H9 (cell line): Measurements from ENCODE around the gene BMPR2. TPM values are rescaled to one million over a fixed set of nuclear protein-coding genes. Genes with fewer than 3 reads are reported as not detected.

Experiments
- DNase-seq: peaks from one replicate; pipeline ENCODE4 v3.0.0-alpha.2; 2017
- H2AFZ ChIP-seq: one replicate; pipeline ENCODE4 v1.6.1; 2013; ENCODE audit warnings: mild to moderate bottlenecking, low read length, control low read depth, moderate library complexity
- H2AK5ac ChIP-seq: 2 replicates; pipeline ENCODE4 v1.6.1; 2013; ENCODE audit warnings: low read length, control low read depth, mixed read lengths; ENCODE audit not compliant: insufficient read length
- H2BK120ac ChIP-seq: one replicate; pipeline ENCODE4 v1.6.1; 2013; ENCODE audit warnings: low read depth, mild to moderate bottlenecking, low read length, control low read depth, inconsistent platforms; ENCODE audit not compliant: poor library complexity, severe bottlenecking
- H2BK12ac ChIP-seq: 2 replicates; pipeline ENCODE4 v1.6.1; 2013; ENCODE audit warnings: low read length, control low read depth, mixed read lengths, low read depth; ENCODE audit not compliant: insufficient read length
- H2BK15ac ChIP-seq: 2 replicates; pipeline ENCODE4 v1.6.1; 2013; ENCODE audit warnings: low read depth, low read length, control low read depth
- H2BK20ac ChIP-seq: one replicate; pipeline ENCODE4 v1.6.1; 2013; ENCODE audit warnings: low read depth, mild to moderate bottlenecking, low read length, control low read depth, inconsistent platforms; ENCODE audit not compliant: poor library complexity, severe bottlenecking
- H2BK5ac ChIP-seq: 2 replicates; pipeline ENCODE4 v1.6.1; 2013; ENCODE audit warnings: low read length, control low read depth, mixed read lengths; ENCODE audit not compliant: insufficient read length
- H3K14ac ChIP-seq: 2 replicates; pipeline ENCODE4 v1.6.1; 2013; ENCODE audit warnings: low read length, control low read depth; ENCODE audit not compliant: insufficient read depth
- H3K18ac ChIP-seq: 2 replicates; pipeline ENCODE4 v1.6.1; 2013; ENCODE audit warnings: low read depth, mild to moderate bottlenecking, mixed read lengths, low read length, control low read depth; ENCODE audit not compliant: insufficient read length
- H3K23ac ChIP-seq: 2 replicates; pipeline ENCODE4 v1.6.1; 2013; ENCODE audit warnings: low read length, control low read depth, mixed read lengths, low read depth; ENCODE audit not compliant: insufficient read length
- H3K23me2 ChIP-seq: 2 replicates; pipeline ENCODE4 v1.6.1; 2013; ENCODE audit warnings: low read depth, mild to moderate bottlenecking, mixed read lengths, low read length, control low read depth; ENCODE audit not compliant: insufficient read length, poor library complexity, severe bottlenecking
- H3K27ac ChIP-seq: 2 replicates; pipeline ENCODE4 v1.5.1; 2013; ENCODE audit warnings: low read length, control low read depth, mixed read lengths, low read depth; ENCODE audit not compliant: insufficient read length
- H3K27me3 ChIP-seq: 2 replicates; pipeline ENCODE4 v1.6.1; 2013; ENCODE audit warnings: low read length, control low read depth, inconsistent platforms; ENCODE audit not compliant: insufficient read depth
- H3K4ac ChIP-seq: 2 replicates; pipeline ENCODE4 v1.6.1; 2013; ENCODE audit warnings: low read depth, mild to moderate bottlenecking, control low read depth, inconsistent platforms, low read length, moderate library complexity
- H3K4me1 ChIP-seq: 2 replicates; pipeline ENCODE4 v1.6.1; 2013; ENCODE audit warnings: low read length, control low read depth, inconsistent platforms; ENCODE audit not compliant: insufficient read depth
- H3K4me2 ChIP-seq: 2 replicates; pipeline ENCODE4 v1.6.1; 2013; ENCODE audit warnings: low read length, control low read depth, mixed read lengths; ENCODE audit not compliant: insufficient read length, insufficient read depth
- H3K56ac ChIP-seq: 2 replicates; pipeline ENCODE4 v1.6.1; 2013; ENCODE audit warnings: low read depth, mild to moderate bottlenecking, mixed read lengths, low read length, control low read depth; ENCODE audit not compliant: insufficient read length
- H3K79me1 ChIP-seq: 2 replicates; pipeline ENCODE4 v1.6.1; 2013; ENCODE audit warnings: low read depth, mild to moderate bottlenecking, moderate library complexity, low read length, control low read depth, inconsistent platforms; ENCODE audit not compliant: insufficient read depth, poor library complexity, severe bottlenecking
- H3K79me2 ChIP-seq: 2 replicates; pipeline ENCODE4 v1.6.1; 2013; ENCODE audit warnings: low read length, control low read depth, inconsistent platforms; ENCODE audit not compliant: insufficient read depth
- H3K9ac ChIP-seq: 2 replicates; pipeline ENCODE4 v1.6.1; 2013; ENCODE audit warnings: low read length, control low read depth, mixed read lengths; ENCODE audit not compliant: insufficient read length; ENCODE audit errors: extremely low read depth
- H3K9me3 ChIP-seq: one replicate; pipeline ENCODE4 v1.6.1; 2013; ENCODE audit warnings: low read depth, low read length, inconsistent platforms; ENCODE audit not compliant: control insufficient read depth
- H3T11ph ChIP-seq: one replicate; pipeline ENCODE4 v1.6.1; 2013; ENCODE audit warnings: mild to moderate bottlenecking, low read length, control low read depth, inconsistent platforms
- H4K20me1 ChIP-seq: one replicate; pipeline ENCODE4 v1.6.1; 2013; ENCODE audit not compliant: control insufficient read depth, insufficient read length, insufficient read depth
- H4K5ac ChIP-seq: 2 replicates; pipeline ENCODE4 v1.6.1; 2013; ENCODE audit warnings: low read depth, mild to moderate bottlenecking, mixed read lengths, low read length, control low read depth; ENCODE audit not compliant: insufficient read length
- H4K8ac ChIP-seq: replicated peaks from 2 replicates; pipeline ENCODE4 v1.6.1; 2013; ENCODE audit warnings: low read length, control low read depth, mixed read lengths, low read depth; ENCODE audit not compliant: insufficient read length
- H4K91ac ChIP-seq: 2 replicates; pipeline ENCODE4 v1.6.1; 2013; ENCODE audit warnings: low read depth, mild to moderate bottlenecking, moderate library complexity, mixed read lengths, low read length, control low read depth; ENCODE audit not compliant: insufficient read length
- H3K27ac Mint-ChIP-seq, 3 experiments: 2 replicates in 2 of 3; 3 replicates in 1 of 3; pipeline ENCODE4 v1.8.0; 2020 to 2021; ENCODE audit warnings: mixed read lengths in 3 of 3, mild to moderate bottlenecking in 1 of 3, moderate library complexity in 1 of 3
- H3K27me3 Mint-ChIP-seq: 2 replicates; pipeline ENCODE4 v1.8.0; 2021; ENCODE audit warnings: low read depth, mild to moderate bottlenecking, moderate library complexity, mixed read lengths
- H3K36me3 Mint-ChIP-seq, 3 experiments: 2 replicates in 2 of 3; 3 replicates in 1 of 3; pipeline ENCODE4 v1.8.0; 2020 to 2021; ENCODE audit warnings: low read depth in 3 of 3, mixed read lengths in 3 of 3; ENCODE audit not compliant: insufficient read depth in 1 of 3
- H3K4me1 Mint-ChIP-seq, 2 experiments: 2 replicates each; pipeline ENCODE4 v1.8.0; 2020; ENCODE audit warnings: mixed read lengths in 2 of 2
- H3K4me3 Mint-ChIP-seq, 2 experiments: 2 replicates in 1 of 2; 3 replicates in 1 of 2; pipeline ENCODE4 v1.8.0; 2020 to 2021; ENCODE audit warnings: mild to moderate bottlenecking in 2 of 2, mixed read lengths in 2 of 2, moderate library complexity in 1 of 2
- H3K9me3 Mint-ChIP-seq, 2 experiments: 2 replicates in 1 of 2; 3 replicates in 1 of 2; pipeline ENCODE4 v1.8.0; 2020; ENCODE audit warnings: mild to moderate bottlenecking in 2 of 2, mixed read lengths in 2 of 2, moderate library complexity in 1 of 2
- CTCF ChIP-seq: fragments of 200-600 bp; sonication (generic); conservative IDR thresholded peaks from 3 replicates; pipeline ENCODE4 v1.8.0; 2021; ENCODE audit warnings: antibody characterized with exemption, mild to moderate bottlenecking
- WGBS: extraction: QIAGEN DNeasy Blood & Tissue Kit; methylation state at CpG from one replicate; pipeline ENCODE4 v1.1.7; 2013; ENCODE audit warnings: missing lambda C conversion rate, low lambda C conversion rate, mixed read lengths; ENCODE audit not compliant: insufficient read length; ENCODE audit errors: extremely low coverage; 5-methylcytosine and 5-hydroxymethylcytosine counted together
- total RNA-seq: library from RNA; stranded (reverse); gene quantifications from 2 replicates; pipeline ENCODE4 v1.2.1, GENCODE V29; 2021

Gene BMPR2
- total RNA-seq, 1 experiment from 2014 or later: 17.3 TPM

- Histone ChIP-seq H2BK5ac (no peak overlapping the region), H2BK12ac (no peak overlapping the region), H3K79me2 (no peaks in the 10 kb centered on the region), H3K27me3 (no peaks in the 10 kb centered on the region), H3K9me3 (no peaks in the 10 kb centered on the region), H2AFZ (no peak overlapping the region), H3K4ac (no peak overlapping the region), H2BK120ac (no peak overlapping the region), H3K23me2 (no peaks in the 10 kb centered on the region), H3K18ac (no peak overlapping the region), H4K5ac (no peak overlapping the region), H3T11ph (no peak overlapping the region), H4K20me1 (no peaks in the 10 kb centered on the region), H3K9ac (no peak overlapping the region), H2BK20ac (no peak overlapping the region), H4K91ac (no peak overlapping the region), H4K8ac (no peak overlapping the region), H3K56ac (no peak overlapping the region), H3K4me1 (no peaks in the 10 kb centered on the region), H2BK15ac (no peak overlapping the region), H3K4me2 (no peak overlapping the region), H3K27ac (no peak overlapping the region), H3K23ac (no peak overlapping the region), H2AK5ac (no peak overlapping the region), H3K14ac (no peak overlapping the region), H3K79me1 (no peaks in the 10 kb centered on the region)
- Mint-ChIP-seq H3K4me3 (no peak overlapping the region), H3K9me3 (no peaks in the 10 kb centered on the region), H3K27ac (no peak overlapping the region), H3K4me1 (peaks cover 0 to 4% of the 10 kb centered on the region in 2 experiments; a peak in 3 of 4 replicates), H3K27me3 (no peaks in the 10 kb centered on the region), H3K36me3 (no peaks in the 10 kb centered on the region)
- no CpG with 5 or more reads among the region's 2 CpGs for WGBS
- no peak for DNase-seq
- no peak for TF ChIP-seq CTCF
Observed at GRCh38 chr2:202599105-202599504, 223.0 kb downstream of the BMPR2 start.
